Measurements from ENCODE around the gene MFAP4. TPM values are rescaled to one million over a fixed set of nuclear protein-coding genes. Genes with fewer than 3 reads are reported as not detected.

MFAP4 gene
- total and polyA plus RNA-seq, 3 donors from 2014 or later, result 24.0 to 108 (median 55.7) TPM

DNA sequence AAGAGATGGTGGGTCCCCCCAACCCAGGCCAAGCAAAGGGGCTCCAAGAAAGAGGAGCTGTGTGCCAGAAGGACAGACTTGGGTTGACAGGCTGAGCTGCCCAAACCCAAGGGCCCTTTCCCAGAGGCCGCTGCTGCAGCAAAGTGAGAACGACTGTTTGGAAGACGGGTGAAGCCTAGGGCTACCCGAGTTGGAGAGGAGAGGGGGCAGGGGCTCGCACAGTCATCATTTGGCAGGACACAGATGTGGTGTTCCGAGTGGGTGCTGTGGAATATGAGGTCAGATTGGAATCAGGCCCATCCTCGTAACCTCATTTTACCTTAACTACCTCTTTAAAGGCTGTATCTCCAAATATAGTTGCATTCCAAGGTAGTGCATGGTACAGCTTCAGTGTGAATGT is 5.3 kb upstream of the MFAP4 start:
- no peaks in the 10 kb centered on the region for H3K9me3 ChIP-seq
- WGBS, 2 donors, result 72 to 86% methylated on average over 7 of the region's 7 CpGs
- TF ChIP-seq, protein P1, sequence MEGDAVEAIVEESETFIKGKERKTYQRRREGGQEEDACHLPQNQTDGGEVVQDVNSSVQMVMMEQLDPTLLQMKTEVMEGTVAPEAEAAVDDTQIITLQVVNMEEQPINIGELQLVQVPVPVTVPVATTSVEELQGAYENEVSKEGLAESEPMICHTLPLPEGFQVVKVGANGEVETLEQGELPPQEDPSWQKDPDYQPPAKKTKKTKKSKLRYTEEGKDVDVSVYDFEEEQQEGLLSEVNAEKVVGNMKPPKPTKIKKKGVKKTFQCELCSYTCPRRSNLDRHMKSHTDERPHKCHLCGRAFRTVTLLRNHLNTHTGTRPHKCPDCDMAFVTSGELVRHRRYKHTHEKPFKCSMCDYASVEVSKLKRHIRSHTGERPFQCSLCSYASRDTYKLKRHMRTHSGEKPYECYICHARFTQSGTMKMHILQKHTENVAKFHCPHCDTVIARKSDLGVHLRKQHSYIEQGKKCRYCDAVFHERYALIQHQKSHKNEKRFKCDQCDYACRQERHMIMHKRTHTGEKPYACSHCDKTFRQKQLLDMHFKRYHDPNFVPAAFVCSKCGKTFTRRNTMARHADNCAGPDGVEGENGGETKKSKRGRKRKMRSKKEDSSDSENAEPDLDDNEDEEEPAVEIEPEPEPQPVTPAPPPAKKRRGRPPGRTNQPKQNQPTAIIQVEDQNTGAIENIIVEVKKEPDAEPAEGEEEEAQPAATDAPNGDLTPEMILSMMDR (IDR thresholded peaks at IDR 0.05), result no peak
- no peak for TF ChIP-seq POLR2A (IDR thresholded peaks at IDR 0.05)
- H3K4me3 ChIP-seq, result no peak overlapping the region
- H3K27me3 ChIP-seq, result no peaks in the 10 kb centered on the region
- peaks cover 30% of the 10 kb centered on the region for H3K4me1 ChIP-seq
- DNase-seq, result no peak
- H3K36me3 ChIP-seq (ENCODE audit: low read depth, missing control alignments), result no peaks in the 10 kb centered on the region
- intact Hi-C loops (cut with DNase I; ENCODE audit: low total_unique reads), result no loop called here
- H3K27ac ChIP-seq, result no peak overlapping the region

- 77 to 87% methylated on average over 6 to 7 of the region's 7 CpGs for WGBS, 2 donors
- no peak overlapping the region for H3K27ac ChIP-seq
- TF ChIP-seq, protein P1 (IDR thresholded peaks at IDR 0.05), result no peak
- no peak for TF ChIP-seq POLR2A (IDR thresholded peaks at IDR 0.05)
- DNase-seq, result no peak
- no peaks in the 10 kb centered on the region for H3K9me3 ChIP-seq
- H3K4me3 ChIP-seq, result no peak overlapping the region
- peaks cover 39% of the 10 kb centered on the region for H3K4me1 ChIP-seq
- intact Hi-C loops (cut with DNase I; ENCODE audit: low total_unique reads), result no loop called here
- H3K27me3 ChIP-seq, result no peaks in the 10 kb centered on the region
- H3K36me3 ChIP-seq (ENCODE audit: low read depth, missing control alignments), result no peaks in the 10 kb centered on the region
Measured at GRCh38 chr17:19391432-19391831, 4.4 kb upstream of the MFAP4 start.

GRCh38 chr17:19390951-19391350 is 4.0 kb upstream of the MFAP4 start:
- intact Hi-C loops (cut with DNase I; ENCODE audit: low total_unique reads), result no loop called here
- 83 to 100% methylated on average over 1 to 2 of the region's 2 CpGs for WGBS, 2 donors

DNA sequence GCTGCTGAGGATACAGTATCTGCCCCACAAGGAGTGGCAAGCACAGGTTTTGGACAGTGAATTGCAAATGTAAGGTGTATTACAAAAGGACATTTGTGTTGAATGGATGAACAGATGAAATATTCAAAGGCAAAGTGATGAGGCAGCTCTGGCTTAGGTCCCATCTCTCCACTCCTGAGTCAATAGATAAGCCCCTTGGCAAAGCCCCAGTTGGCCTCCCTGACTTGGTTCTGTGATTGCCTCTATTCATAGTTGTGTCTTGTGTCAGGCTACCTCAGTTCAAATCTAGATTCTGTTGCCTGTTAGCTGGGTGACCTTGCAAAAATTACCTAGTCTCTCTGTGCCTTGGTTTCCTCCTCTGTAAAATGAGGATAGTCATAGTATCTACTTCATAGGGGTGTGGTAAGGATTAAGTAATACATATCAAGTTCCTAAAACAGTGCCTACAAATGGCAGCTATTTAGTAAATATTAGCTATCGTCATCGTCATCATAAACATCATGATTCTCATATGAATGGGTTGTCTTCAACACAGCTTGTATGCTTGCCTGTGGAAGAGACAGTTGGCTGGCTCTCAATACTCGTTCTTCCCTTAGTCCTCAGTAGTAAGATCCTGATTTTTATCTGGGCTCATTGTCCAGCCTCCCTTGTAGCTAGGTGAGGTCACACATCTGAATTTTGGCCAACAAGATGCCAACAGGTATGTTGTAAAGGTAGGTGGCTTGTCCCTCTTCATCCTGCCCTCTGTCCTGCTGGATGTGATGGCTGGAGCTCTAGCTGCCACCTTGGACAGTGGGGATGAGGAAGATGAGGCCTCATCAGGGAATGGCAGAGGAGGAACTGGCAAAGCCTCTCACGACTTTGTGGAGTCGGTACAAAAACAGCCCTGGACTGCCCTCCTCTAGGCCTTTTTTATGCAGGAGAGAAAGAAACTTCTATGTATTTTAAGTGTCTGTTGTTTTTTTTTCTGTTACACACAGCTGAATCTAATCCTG is 2.1 kb upstream of the MFAP4 start:
- Histone ChIP-seq H3K27me3 (no peaks in the 10 kb centered on the region), H3K9me3 (no peaks in the 10 kb centered on the region), H3K36me3 (ENCODE audit: low read depth, missing control alignments) (no peaks in the 10 kb centered on the region), H3K27ac (peak overlapping the region in 1 of 2 donors; percentile 87), H3K4me1 (peaks cover 62% of the 10 kb centered on the region), H3K4me3 (no peak overlapping the region)
- intact Hi-C loops (cut with DNase I; ENCODE audit: low total_unique reads), result no loop called here
- no peak for TF ChIP-seq POLR2A (IDR thresholded peaks at IDR 0.05)
- TF ChIP-seq, protein P1 (IDR thresholded peaks at IDR 0.05), result no peak
- WGBS, 2 donors, result 63 to 64% methylated on average over 5 of the region's 5 CpGs
- DNase-seq, result peak; percentile 71

More at GRCh38 chr17:19390951-19391350, 4.0 kb upstream of the MFAP4 start:
- H3K36me3 ChIP-seq (ENCODE audit: low read depth, missing control alignments), result no peaks in the 10 kb centered on the region
- DNase-seq, result no peak
- peak overlapping the region in 1 of 2 donors; percentile 87 for H3K27ac ChIP-seq
- no peak overlapping the region for H3K4me3 ChIP-seq
- H3K9me3 ChIP-seq, result no peaks in the 10 kb centered on the region
- TF ChIP-seq, protein P1 (IDR thresholded peaks at IDR 0.05), result no peak
- no peak for TF ChIP-seq POLR2A (IDR thresholded peaks at IDR 0.05)
- H3K4me1 ChIP-seq, result peaks cover 44% of the 10 kb centered on the region
- no peaks in the 10 kb centered on the region for H3K27me3 ChIP-seq
